NK-92 (cell line): Measurements from ENCODE around the gene SESN3.
"Not testable (repeated sequence)": the region's sequence is repeated elsewhere in the genome, so short reads cannot be mapped to it uniquely, and the experiment has no call there.

Source experiments
- DNase-seq: peaks from one replicate; lab custom pipeline; 2025; ENCODE audit not compliant: unreplicated experiment; lab: John Stamatoyannopoulos, UW

SESN3 gene

GRCh38 chr11:95252586-95252985, 21.6 kb upstream of the SESN3 start:
- no peak for DNase-seq

DNA sequence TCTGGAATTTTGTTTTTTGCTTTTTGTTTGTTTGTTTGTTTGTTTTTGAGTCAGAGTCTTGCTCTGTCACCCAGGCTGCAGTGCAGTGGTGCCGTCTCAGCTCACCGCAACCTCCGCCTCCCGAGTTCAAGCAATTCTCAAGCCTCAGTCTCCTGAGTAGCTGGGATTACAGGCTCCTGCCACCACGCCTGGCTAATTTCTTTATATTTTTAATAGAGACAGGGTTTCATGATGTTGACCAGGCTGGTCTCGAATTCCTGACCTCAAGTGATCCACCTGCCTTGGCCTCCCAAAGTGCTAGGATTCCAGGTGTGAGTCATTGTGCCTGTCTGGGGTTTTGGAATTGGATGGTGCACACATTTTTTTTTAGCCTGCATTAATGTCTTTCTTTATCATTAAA, 20.9 kb upstream of the SESN3 start:
- DNase-seq = not testable (repeated sequence)

DNA sequence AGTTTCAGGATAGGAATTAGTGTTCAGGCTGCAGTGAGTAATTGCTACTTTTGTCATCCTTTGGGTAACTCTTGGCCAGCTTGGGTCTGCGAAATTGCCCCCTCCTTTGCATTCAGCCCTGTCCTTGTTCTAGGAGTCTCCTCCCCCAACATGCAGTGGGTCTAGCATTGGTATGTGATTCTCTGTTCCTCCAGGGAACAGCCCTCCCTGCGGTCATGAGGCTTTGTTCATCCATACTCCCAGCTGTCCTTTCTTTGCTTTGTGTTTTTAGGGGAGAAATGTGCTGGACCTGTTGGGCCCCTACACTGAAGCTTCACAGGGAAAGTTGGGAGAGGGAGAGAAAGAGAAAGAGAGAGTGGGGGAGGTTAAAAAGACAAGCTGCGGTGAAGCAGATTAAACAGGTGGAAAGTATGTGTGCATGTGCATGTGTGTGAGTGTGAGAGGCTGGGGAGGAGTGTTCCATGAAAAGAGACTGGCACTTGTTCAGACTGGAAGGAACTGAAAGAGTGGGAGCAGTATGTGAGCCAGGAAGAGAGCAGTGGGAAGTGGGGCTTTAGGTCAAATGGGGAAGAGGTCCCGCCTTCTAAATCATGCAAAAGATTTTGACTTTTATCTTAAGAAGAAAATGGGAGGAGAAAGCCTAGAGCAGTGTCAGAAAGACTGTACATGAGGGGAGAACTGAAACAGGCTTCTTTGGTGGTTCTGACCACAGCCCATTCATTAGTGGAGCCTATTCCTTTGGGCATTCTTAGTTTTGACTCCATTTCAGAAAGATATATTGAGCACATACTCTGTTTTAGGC, 17.9 kb upstream of the SESN3 start:
- DNase-seq = no peak

DNA sequence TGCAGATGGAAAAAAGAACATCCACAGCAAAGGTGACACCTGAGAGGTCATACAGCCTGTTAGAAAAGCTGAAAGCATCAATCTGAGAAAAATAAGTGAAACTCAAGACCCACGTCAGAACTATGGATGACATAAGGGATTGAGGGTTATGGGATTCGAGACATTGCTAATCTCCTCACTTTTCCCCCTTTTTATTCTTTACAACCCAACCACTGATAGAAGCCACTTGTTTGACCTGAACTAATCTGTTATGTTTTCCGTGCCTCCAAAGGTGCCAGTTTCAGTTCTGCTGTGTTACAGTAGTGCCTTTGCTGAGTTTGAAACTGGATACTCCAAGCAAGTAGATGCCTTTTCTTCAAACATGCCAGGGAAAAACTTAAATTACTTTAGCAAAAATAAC, 16.9 kb upstream of the SESN3 start:
- DNase-seq = no peak

DNA sequence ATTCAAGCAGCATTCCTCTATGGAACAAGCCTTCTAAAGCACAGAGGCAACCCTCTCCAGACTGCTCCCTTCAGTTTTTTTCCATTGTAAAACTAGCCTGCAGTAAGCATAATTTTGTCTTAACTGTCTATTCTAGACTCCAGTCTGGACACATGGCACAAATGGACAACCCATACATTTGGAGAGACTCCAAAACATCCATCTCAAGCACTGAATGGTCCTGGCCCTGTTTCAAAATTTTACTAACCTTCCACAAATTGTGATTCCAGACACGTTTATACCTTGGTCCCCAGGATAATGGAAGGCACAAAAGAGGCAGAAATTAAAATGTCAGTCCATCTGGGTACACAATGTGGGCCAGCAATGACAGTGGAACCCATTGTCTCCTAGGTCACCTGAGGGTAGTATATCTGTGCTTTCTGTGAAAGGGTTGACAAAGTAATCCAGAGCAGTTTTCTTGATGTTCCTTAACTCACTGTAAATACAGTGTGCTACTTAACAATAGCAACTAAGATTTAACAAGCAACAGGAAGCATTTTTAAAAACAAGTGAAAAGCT, 16.2 kb upstream of the SESN3 start:
- DNase-seq = no peak

GRCh38 chr11:95245581-95245980, 14.6 kb upstream of the SESN3 start:
- DNase-seq = no peak

DNA sequence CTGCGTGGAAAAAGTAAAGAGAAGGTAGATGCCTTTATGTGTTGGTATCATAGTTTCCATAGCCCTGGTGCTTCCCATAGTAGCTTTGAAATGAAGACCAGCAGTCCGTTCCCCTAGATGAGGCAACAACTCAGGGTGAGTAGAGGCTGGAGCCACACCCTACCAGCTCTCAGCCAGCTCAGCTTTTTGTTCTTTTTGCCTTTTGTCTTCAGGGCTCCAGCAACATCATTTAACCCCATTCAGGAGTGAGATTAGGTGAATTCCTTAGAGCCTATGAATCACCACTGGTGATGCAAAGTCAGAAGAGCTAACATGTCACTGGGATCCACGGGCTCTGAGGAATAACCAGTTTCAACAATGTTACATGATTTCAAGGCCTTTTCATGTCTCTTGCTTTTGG, 14.0 kb upstream of the SESN3 start:
- no peak for DNase-seq

DNA sequence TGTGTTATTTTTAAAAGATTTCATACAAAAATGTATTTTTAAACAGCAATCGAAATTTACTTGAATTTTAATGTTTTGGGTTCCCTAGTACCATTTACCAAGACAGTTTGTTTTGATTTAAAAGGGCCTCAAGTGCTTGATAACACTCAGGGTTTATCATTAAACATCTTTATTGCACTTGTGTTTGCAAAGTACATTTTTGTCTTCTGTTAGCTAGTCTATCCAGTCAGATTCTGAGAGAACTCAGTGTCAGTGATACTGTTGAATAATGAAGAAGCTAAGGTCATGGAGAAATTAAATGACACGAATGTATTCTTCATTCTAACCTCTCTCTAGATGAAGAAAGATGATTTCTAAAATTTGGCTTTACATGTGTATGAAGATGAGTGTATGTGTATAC, 12.7 kb upstream of the SESN3 start:
- DNase-seq = no peak

- DNase-seq = no peak
These were observed 12.0 kb upstream of the SESN3 start for GRCh38 chr11:95242845-95243605.

GRCh38 chr11:95242091-95242844, 11.3 kb upstream of the SESN3 start:
- DNase-seq = no peak

DNA sequence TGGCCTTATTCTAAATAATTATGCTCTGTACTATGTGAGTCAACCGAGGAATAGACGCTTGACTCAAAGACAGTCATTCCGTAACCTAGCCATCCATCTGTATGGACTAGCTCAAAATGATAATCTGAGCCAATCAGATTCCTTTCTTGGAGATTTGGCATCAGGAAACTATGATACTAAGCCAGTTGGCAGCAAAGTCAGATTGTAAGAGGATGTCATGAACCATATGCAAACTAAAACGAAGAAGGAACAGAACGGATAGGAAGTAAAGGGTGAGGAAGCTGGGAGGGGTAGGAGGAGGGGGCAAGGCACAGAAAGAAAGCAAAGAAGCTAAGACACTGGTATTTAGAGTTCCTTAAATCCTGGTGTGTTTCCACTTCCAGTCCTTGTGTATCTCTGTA, 10.7 kb upstream of the SESN3 start:
- DNase-seq = no peak

GRCh38 chr11:95239871-95240649, 9.1 kb upstream of the SESN3 start:
- no peak for DNase-seq

DNA sequence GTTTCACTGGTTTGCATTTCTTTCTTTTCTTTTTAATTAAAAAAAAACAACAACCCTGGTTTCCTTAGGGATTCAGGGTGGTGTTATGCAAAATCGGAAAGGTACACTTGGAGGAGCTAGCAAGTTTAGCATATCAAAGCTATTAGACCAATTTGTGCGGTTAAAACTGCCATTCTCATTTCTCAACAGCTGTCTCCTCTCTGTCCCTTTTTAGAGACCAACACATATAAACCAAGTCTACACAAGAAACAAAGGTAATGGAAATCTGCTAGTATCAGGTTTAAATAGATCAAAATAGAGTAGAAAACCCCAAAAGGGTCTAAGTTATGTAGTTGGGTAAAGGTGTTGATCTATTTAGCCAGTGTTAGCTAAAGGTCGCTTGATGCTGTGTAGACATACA, 1.7 kb upstream of the SESN3 start:
- no peak for DNase-seq

DNA sequence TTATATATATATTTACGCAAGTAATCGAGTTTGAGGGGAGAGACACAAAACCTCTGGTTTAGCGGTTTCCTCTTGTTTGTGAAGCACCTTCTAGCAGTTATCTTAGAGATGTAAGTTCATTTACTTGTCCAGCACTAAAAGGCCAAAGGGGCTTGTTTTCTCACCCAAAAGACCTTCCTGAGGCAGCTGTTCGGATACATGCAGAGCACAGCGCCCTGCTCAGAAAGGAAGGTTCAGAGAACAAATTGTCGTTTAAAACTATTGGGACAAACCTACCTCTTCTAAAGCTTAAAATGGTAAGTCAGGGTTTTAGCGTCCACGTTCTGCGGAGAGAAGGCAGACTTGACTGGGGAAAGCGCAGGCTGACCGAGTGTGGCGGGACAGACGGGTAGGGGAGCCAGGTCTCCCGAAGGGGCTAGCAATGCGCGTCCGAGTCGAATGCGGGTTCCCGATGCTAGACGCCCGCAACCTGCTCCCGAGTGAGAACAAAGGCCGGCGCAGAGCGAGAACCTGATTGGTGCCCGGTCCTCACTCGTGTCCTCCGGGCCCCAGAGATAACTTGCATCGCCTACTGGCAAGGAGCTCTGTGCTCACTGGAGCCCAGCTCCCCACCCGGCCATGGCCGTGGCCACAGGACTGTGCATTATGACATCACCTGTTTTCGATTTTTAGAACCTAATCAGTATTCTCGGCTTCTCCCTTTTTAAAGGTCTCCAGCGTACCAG, 1.0 kb upstream of the SESN3 start:
- DNase-seq = no peak

GRCh38 chr11:95230810-95231126, 234 bp downstream of the SESN3 start:
- DNase-seq = no peak

- no peak for DNase-seq
These were observed 801 bp downstream of the SESN3 start for GRCh38 chr11:95229993-95230809.

- DNase-seq = no peak
These were observed 1.6 kb downstream of the SESN3 start for GRCh38 chr11:95229199-95229992.

DNA sequence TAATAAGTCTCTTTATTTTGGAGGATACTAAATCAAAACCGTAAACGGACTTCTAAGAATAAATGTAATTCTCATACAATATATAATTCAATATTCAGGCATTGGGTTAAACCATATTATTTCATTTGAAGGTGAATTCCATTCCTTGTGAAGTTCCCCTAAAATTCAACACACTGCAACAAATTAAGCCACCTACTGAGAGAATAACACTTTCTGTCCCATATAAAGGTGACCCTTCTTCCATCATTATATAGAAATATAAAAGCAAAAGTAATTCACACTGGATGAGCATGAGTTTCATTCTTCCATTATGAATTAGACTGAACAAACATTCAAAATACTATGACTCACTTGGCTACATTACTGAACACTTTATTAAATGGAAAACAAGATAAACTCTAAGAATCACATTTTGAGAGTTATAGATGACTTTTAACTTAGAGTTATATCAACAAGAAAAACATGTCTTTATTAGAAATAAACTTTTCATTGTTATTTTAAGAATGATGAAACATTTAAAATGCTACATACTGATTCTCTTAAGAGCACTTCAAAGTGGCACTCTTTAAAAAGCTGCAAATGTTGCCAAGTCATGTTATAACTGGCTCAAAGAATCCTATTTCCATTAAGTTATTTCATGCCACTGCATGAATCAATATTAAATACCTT, 2.8 kb downstream of the SESN3 start:
- no peak for DNase-seq
